Measurements from ENCODE around the gene ARPC5L. TPM values are rescaled to one million over a fixed set of nuclear protein-coding genes. Genes with fewer than 3 reads are reported as not detected.
A peak's percentile ranks its signal among the peaks of the same experiment; 100 is the strongest.

Gene ARPC5L
- total RNA-seq, 1 donor from 2014 or later = 57.0 TPM

DNA sequence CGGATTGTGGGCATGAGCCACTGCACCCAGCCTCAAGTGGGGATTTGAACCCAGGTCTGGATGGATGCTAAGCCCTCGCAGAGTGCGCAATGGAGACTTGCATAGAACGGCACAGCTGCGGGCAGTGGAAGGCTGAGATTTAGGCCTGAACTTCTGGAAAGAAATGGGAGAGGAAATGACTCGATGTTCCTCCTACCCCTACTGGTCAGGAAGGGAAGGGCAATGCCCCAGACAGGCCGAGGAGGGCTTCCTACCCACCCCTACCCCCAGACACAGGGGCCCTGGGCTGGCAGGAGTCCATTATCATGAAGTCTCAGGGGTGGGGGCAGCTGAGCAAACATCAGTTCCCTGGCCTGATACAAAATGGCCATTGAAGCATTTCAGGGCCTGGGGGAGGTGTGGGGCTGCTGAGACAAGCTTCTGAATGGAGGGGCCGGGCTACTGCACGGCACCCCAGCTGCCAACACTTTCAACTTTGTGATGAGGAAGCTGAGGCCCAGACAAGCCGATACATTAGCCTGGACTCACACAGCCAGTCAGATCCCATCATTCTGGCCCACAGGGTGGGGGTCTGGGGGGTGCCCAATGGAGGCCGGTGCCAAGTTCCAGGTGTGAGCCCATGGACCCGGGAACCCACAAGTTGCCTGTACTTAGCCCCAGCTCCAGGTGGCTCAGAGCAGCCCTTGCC is 22.2 kb upstream of the ARPC5L start:
- H3K4me2 ChIP-seq (ENCODE audit: low read length) = no peak overlapping the region
- Mint-ChIP-seq H3K9me3 (ENCODE audit: unreplicated experiment) (no peaks in the 10 kb centered on the region), H3K4me3 (ENCODE audit: unreplicated experiment) (no peak overlapping the region), H3K36me3 (ENCODE audit: low read depth, unreplicated experiment) (no peaks in the 10 kb centered on the region), H3K27me3 (ENCODE audit: low read depth, unreplicated experiment) (no peaks in the 10 kb centered on the region), H3K27ac (ENCODE audit: unreplicated experiment) (no peak overlapping the region), H3K4me1 (ENCODE audit: low read depth, unreplicated experiment) (peaks cover 8% of the 10 kb centered on the region)
- H2AFZ ChIP-seq (ENCODE audit: low read depth, low read length) = no peak overlapping the region
- TF ChIP-seq EZH2 (IDR thresholded peaks at IDR 0.05; ENCODE audit: insufficient read depth, low read length) = no peak
- TF ChIP-seq, protein P1, sequence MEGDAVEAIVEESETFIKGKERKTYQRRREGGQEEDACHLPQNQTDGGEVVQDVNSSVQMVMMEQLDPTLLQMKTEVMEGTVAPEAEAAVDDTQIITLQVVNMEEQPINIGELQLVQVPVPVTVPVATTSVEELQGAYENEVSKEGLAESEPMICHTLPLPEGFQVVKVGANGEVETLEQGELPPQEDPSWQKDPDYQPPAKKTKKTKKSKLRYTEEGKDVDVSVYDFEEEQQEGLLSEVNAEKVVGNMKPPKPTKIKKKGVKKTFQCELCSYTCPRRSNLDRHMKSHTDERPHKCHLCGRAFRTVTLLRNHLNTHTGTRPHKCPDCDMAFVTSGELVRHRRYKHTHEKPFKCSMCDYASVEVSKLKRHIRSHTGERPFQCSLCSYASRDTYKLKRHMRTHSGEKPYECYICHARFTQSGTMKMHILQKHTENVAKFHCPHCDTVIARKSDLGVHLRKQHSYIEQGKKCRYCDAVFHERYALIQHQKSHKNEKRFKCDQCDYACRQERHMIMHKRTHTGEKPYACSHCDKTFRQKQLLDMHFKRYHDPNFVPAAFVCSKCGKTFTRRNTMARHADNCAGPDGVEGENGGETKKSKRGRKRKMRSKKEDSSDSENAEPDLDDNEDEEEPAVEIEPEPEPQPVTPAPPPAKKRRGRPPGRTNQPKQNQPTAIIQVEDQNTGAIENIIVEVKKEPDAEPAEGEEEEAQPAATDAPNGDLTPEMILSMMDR (IDR thresholded peaks at IDR 0.05; ENCODE audit: insufficient read depth, low read depth, low read length) = peak; percentile 44
- H3K4me1 ChIP-seq (ENCODE audit: insufficient read depth, low read length) = peaks cover 13% of the 10 kb centered on the region
- FAIRE-seq (no peak), DNase-seq (ENCODE audit: low read depth) (no peak)
- H3K9ac ChIP-seq (ENCODE audit: low read length) = no peak overlapping the region
- no peaks in the 10 kb centered on the region for H3K9me3 ChIP-seq (ENCODE audit: insufficient read depth, low read depth, low read length)
- no peak overlapping the region for H3K4me3 ChIP-seq (ENCODE audit: insufficient read depth, low read depth, low read length)
- H3K27ac ChIP-seq (ENCODE audit: low read depth, low read length) = no peak overlapping the region
- H3K27me3 ChIP-seq (ENCODE audit: insufficient read depth, low read length) = no peaks in the 10 kb centered on the region
- H3K79me2 ChIP-seq (ENCODE audit: insufficient read depth, low read length) = no peaks in the 10 kb centered on the region
- H4K20me1 ChIP-seq (ENCODE audit: insufficient read depth, low read length) = no peaks in the 10 kb centered on the region
- H3K36me3 ChIP-seq (ENCODE audit: insufficient read depth, low read length) = no peaks in the 10 kb centered on the region

DNA sequence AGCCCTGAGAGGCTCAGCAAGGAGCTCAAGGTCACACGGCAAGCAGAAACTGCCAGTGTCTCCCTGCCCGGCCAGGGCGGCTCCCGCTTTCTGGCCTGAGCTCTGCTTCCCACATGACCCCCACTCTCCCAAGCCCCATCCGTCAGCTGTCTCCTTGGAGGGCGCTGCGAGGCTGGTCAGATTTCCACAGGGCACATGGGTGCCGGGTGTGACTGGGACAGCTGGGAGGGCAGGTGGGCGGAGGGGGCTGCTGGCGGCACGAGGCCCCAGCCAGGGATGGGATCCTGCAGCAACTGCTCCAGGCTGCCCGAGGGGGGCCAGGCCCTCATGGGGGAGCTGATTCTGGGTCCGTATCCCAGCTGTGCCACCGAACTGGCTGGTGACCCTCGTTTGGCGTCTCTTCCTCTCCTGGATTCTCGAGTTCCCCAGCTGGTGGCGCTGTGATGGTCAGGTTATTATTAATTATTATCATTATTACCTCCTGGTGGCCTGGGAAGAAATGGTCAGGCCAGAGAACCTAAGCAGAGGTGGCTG is 21.6 kb upstream of the ARPC5L start:
- H2AFZ ChIP-seq (ENCODE audit: low read depth, low read length) = no peak overlapping the region
- no peak for FAIRE-seq

More for the DNA sequence above, 21.6 kb upstream of the ARPC5L start:
- no peak overlapping the region for H3K4me3 ChIP-seq (ENCODE audit: insufficient read depth, low read depth, low read length)
- no peak overlapping the region for H3K27ac ChIP-seq (ENCODE audit: low read depth, low read length)
- H3K36me3 ChIP-seq (ENCODE audit: insufficient read depth, low read length) = no peaks in the 10 kb centered on the region
- Mint-ChIP-seq H3K4me1 (ENCODE audit: low read depth, unreplicated experiment) (peaks cover 2% of the 10 kb centered on the region), H3K4me3 (ENCODE audit: unreplicated experiment) (no peak overlapping the region), H3K27me3 (ENCODE audit: low read depth, unreplicated experiment) (no peaks in the 10 kb centered on the region), H3K36me3 (ENCODE audit: low read depth, unreplicated experiment) (no peaks in the 10 kb centered on the region), H3K9me3 (ENCODE audit: unreplicated experiment) (no peaks in the 10 kb centered on the region), H3K27ac (ENCODE audit: unreplicated experiment) (no peak overlapping the region)
- TF ChIP-seq, protein P1 (IDR thresholded peaks at IDR 0.05; ENCODE audit: insufficient read depth, low read depth, low read length) = peak; percentile 36
- TF ChIP-seq EZH2 (IDR thresholded peaks at IDR 0.05; ENCODE audit: insufficient read depth, low read length) = no peak
- H3K9me3 ChIP-seq (ENCODE audit: insufficient read depth, low read depth, low read length) = no peaks in the 10 kb centered on the region
- no peak overlapping the region for H3K4me2 ChIP-seq (ENCODE audit: low read length)
- no peaks in the 10 kb centered on the region for H3K79me2 ChIP-seq (ENCODE audit: insufficient read depth, low read length)
- no peaks in the 10 kb centered on the region for H4K20me1 ChIP-seq (ENCODE audit: insufficient read depth, low read length)
- no peak overlapping the region for H3K9ac ChIP-seq (ENCODE audit: low read length)
- H3K27me3 ChIP-seq (ENCODE audit: insufficient read depth, low read length) = no peaks in the 10 kb centered on the region
- DNase-seq (ENCODE audit: low read depth) = no peak
- peaks cover 7% of the 10 kb centered on the region for H3K4me1 ChIP-seq (ENCODE audit: insufficient read depth, low read length)
